GM19395 (cell line): ENCODE results near the gene TUFM.
"Not testable (repeated sequence)": the region's sequence is repeated elsewhere in the genome, so short reads cannot be mapped to it uniquely, and the experiment has no call there.

Experiments
- ATAC-seq: cut with Tn5 transposase; IDR thresholded peaks from one replicate; pipeline ENCODE4 v1.9.1; 2021; ENCODE audit warnings: mild to moderate bottlenecking, moderate library complexity; ENCODE audit not compliant: unreplicated experiment

TUFM gene

DNA sequence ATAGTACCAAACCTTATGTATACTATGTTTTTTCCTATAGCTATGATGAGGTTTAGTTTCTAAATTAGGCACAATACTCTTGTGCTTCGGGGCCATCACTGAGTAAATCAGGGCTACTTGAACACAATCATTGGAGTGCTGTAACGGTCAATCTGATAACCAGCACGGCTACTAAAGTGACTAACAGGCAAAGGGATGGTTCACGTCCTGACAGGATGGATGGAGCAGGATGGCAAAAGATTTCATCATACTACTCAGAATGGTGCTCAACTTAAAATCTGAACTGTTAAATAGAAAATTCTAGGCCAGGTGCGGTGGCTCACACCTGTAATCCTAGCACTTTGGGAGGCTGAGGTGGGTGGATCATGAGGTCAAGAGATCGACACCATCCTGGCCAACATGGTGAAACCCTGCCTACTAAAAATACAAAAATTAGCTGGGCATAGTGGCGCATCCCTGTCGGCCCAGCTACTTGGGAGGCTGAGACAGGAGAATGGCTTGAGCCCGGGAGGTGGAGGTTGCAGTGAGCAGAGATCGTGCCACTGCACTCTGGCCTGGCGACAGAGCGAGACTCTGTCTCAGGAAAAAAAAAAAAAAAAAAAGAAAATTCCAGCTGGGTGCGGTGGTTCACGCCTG is 7.0 kb downstream of the TUFM start:
- ATAC-seq = no peak

DNA sequence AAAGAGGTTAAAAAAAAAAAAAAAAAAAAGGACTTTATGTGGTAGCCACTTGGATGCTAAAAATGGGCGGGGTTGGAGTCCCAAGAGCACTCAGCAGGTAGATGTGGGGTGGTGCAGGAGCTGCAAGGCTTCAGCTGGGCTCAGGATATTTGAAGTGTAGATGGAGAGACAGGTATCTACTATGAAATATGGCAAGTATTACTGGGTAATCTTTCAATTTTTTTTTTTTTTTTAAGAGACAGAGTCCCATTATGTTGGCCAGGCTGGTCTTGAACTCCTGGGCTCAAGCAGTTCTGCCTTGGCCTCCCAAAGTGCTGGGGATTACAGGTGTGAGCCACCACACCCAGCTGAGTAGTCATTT is 7.6 kb downstream of the TUFM start:
- no peak for ATAC-seq

- ATAC-seq = no peak
These were observed 8.2 kb downstream of the TUFM start for GRCh38 chr16:28837672-28838557.

DNA sequence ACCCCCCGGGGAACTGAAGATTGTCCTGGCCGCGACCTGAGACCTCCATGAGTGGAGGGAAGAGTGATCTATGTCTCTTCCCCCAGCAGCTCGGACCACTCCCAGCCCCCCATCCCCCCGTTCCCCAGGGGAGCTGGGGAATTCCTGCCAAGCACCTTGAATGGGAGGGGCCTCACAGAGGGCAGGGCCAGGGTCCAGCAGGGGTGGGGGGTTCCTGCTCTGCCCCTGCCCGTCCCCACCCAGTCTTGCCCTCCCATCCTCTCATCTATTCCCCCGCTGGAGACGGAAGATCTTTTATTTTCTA is 9.4 kb downstream of the TUFM start:
- ATAC-seq = no peak

DNA sequence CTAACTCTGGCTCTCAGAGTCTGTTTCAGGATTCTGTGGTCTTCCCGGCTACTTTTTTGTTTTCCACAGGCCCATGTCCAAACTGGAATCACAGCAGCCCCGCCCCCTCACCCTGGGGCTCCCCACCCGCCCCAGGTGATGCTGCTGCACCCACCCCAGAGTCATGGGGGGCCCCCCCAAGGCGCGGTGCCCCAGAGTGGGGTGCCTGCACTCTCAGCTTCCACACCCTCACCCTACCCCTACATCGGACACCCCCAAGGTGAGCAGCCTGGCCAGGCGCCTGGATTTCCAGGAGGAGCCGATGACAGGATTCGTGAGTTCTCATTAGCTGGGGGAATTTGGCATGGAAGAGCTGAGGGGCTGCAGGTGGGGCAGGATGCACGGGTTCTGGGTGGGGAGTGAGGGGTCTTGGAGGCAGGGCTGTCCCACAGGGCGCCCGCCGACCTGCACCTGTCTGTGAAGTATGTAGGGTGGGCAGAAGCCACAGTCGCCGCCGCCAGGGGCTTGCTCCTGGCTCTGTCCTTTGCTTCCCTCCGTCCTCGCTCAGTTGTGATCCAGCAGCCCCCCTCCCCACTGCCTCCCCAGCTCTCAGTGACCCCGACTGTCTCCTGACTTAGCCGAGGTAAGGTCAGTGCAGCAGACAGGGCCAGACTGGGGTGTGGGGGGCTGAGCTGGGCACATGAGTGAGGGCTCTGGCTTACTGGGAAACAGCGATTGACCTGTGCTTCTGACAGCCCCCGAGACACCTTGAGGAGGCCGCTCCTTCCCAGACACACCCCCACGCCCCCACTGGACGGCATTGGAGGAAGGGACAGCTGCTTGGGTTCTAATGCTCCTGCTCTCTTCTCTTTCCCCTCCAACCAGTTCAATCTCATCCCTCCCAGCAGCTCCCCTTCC is 10.0 kb downstream of the TUFM start:
- no peak for ATAC-seq

DNA sequence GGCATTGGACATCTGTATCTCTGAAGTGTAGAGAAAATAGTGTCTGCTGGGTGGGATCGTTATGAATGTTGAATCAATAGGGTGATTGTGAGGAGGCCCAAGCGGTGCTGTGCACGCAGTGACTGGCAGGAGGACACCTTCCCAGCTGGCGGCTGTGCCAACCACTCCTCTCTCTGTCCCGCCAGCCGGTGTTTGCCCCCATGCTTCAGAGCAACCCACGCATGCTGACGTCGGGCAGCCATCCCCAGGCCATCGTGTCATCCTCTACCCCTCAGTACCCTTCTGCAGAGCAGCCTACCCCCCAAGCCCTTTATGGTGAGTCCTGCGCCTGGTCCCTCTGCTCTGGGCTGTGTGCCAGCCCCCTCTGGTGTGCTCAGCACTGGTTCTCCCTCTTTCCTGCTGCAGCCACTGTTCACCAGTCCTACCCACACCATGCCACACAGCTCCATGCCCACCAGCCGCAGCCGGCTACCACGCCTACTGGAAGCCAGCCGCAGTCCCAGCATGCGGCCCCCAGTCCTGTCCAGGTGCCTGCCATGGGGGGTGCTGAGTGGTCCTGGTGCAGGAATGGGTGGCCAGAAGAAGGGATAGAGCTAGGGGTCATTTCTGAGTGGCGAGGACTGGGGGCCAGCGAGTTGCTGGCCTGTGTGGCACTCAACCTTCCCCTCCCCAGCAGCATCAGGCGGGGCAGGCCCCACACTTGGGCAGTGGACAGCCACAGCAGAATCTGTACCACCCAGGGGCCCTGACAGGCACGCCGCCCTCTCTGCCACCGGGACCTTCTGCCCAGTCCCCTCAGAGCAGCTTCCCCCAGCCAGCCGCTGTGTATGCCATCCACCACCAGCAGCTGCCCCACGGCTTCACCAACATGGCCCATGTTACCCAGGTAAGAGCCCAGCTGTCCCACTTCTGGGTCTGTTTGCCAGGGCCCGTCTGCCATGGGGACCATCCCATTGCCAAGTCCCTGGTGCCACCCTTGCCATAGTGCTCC is 11.0 kb downstream of the TUFM start:
- no peak for ATAC-seq

DNA sequence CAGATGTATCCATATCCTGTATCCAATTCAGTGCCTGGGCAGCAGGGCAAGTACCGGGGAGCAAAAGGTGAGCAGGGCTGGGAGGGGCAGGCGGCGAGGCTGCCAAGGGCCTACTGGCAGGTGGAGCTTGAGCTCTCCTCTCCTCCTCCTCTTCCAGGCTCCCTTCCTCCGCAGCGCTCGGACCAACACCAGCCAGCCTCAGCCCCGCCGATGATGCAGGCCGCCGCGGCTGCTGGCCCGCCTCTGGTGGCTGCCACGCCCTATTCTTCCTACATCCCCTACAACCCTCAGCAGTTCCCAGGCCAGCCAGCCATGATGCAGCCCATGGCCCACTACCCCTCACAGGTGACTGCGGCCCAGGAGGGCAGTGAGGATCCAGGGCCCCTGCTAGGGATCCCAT is 11.8 kb downstream of the TUFM start:
- ATAC-seq = no peak

GRCh38 chr16:28830531-28830930 is 15.6 kb downstream of the TUFM start:
- ATAC-seq = no peak

DNA sequence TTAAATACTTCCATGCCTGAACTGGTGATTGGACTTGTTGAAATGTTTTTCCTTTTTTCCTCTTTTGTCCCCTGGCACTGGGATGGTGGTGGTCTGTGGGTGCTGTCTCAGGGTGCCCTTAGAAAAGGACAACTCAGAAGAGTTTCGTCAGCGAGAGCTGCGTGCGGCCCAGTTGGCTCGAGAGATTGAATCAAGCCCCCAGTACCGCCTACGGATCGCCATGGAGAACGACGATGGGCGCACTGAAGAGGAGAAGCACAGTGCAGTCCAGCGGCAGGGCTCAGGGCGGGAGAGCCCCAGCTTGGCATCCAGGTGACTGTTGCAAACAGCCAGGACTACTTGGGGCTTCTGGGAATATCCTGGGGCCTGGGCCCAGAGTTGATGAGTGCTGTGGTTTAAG is 16.4 kb downstream of the TUFM start:
- no peak for ATAC-seq

- no peak for ATAC-seq
These were observed 20.0 kb downstream of the TUFM start for GRCh38 chr16:28826141-28826540.

GRCh38 chr16:28824717-28824973 is 21.5 kb downstream of the TUFM start:
- ATAC-seq = no peak

GRCh38 chr16:28823873-28824716 is 22.1 kb downstream of the TUFM start:
- ATAC-seq = peak; percentile 53

GRCh38 chr16:28823291-28823872 is 22.8 kb downstream of the TUFM start:
- ATAC-seq = peak; percentile 16

- peak; percentile 52 for ATAC-seq
These were observed 23.4 kb downstream of the TUFM start, which contains the start of gene ATXN2L for GRCh38 chr16:28822520-28823290. Gene ATXN2L, plus strand, starts transcription at chr16:28822999. Its CDS starts 261 bp downstream, at chr16:28823260.

DNA sequence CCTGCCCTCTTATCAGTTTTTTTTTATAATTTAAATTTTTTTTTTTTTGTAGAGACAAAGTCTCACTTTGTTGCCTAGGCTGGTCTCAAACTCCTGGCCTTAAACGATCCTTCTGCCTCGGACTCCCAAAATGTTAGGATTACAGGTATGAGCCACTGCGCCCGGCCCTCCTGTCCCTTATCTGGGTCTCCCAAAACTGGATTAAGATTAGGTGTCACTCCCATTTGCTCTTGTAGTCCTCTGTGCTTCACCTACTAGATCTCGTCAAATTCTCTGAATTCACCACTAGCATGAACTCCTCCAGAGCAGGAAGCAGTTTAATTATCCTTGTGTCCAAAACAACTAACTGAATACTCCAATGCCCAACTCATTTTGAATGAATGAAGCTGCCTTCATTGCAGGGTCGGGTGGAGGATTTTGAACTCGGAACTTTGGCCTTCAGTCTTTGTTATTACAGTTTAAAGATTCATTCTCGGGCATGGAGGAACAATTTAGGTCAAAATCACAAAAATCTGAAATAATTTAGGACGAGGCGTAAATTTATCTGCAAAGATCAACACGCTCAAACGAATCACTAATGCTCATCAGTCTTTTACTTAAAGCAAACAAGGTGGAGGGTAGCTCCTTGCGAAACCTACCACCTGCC is 24.2 kb downstream of the TUFM start:
- no peak for ATAC-seq

GRCh38 chr16:28820546-28820945 is 25.6 kb downstream of the TUFM start:
- ATAC-seq = not testable (repeated sequence)

- no peak for ATAC-seq
These were observed 26.1 kb downstream of the TUFM start for GRCh38 chr16:28820016-28820415.
